Stimulated activated CD4-positive, alpha-beta T cell treated with anti-CD3 and anti-CD28 coated beads, Interleukin-1b, Interleukin-23, amount 100 ng/mL, for 48 hours (primary cell): ENCODE results near the gene NSD2.
"Not testable (repeated sequence)": the region's sequence is repeated elsewhere in the genome, so short reads cannot be mapped to it uniquely, and the experiment has no call there.

Source experiments
- DNase-seq: peaks from one replicate; pipeline ENCODE4 v3.0.0-alpha.2; 2020

Gene NSD2

GRCh38 chr4:1842339-1842895, 28.8 kb upstream of the NSD2 start:
- DNase-seq: no peak

- DNase-seq: no peak
These were observed 28.2 kb upstream of the NSD2 start for GRCh38 chr4:1842993-1843448.

DNA sequence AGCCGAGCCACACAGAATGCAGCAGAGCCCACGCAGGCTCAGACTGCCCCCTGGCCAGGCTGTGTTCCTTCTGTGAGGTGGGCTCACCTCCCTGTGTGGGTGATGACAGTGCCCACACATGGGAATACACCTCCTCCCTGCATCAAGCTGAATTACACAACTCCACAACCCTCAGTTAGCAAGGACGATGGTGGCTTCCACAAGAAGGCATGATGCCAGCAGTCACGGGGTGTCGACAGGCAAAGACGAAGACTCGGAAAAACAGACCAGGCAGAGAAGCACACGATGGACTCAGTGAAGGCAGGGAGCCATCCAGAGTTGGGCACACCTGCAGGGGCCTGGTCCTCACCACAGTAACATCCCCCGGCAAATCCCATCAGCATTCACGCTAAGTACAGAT, 27.3 kb upstream of the NSD2 start:
- no peak for DNase-seq

DNA sequence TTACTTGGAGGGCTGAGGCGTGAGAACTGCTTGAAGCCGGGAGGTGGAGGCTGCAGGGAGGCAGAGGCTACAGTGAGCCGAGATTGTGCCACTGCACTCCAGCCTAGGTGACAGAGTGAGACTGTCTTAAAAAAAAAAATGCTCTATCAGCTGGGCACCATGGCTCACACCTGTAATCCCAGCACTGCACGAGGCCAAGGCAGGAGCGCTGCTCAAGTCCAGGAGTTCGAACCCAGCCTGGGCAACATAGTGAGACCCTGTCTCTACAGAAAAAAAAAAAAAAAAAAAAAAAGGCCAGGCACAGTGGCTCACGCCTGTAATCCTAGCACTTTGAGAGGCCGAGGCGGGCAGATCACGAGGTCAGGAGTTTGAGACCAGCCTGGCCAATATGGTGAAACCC, 26.6 kb upstream of the NSD2 start:
- not testable (repeated sequence) for DNase-seq

DNA sequence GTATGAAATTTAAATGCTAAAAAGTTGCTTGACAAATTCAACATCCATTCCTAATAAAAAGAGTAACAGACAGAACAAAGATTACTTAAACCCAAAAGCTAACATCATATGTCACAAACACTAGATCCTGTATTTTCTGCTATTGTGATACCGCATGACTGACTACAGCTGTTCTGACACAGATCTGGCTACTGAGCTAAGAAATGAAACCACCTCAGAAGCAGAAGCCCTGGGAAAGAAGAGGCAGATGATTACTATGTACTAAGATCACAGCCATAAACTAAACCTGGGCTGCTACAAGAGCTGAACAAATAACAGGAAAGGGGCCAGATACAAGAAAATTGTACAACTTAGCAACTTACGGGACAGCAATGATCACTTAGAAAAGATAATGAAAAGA, 24.6 kb upstream of the NSD2 start:
- DNase-seq: no peak

GRCh38 chr4:1850276-1850675, 20.9 kb upstream of the NSD2 start:
- no peak for DNase-seq

DNA sequence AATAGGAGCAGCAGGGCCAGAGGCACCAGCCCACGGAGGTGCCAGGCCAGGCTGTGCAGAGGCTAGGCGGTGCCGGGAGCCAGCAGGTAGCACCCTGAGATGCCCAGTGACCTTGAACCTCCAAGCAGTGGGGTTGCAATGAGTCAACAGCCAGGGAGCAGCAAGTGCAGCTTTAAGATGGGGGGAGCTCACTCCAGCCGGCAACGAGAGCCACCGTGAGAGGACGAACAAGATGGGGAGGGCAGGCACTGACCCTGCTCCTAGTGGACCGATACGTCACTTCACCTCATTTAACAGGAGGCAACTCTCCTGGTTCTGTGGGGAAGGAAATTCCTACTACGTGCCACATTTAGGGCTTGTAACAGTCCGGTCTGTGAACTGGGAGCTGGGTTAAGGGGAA, 20.0 kb upstream of the NSD2 start:
- DNase-seq: no peak

DNA sequence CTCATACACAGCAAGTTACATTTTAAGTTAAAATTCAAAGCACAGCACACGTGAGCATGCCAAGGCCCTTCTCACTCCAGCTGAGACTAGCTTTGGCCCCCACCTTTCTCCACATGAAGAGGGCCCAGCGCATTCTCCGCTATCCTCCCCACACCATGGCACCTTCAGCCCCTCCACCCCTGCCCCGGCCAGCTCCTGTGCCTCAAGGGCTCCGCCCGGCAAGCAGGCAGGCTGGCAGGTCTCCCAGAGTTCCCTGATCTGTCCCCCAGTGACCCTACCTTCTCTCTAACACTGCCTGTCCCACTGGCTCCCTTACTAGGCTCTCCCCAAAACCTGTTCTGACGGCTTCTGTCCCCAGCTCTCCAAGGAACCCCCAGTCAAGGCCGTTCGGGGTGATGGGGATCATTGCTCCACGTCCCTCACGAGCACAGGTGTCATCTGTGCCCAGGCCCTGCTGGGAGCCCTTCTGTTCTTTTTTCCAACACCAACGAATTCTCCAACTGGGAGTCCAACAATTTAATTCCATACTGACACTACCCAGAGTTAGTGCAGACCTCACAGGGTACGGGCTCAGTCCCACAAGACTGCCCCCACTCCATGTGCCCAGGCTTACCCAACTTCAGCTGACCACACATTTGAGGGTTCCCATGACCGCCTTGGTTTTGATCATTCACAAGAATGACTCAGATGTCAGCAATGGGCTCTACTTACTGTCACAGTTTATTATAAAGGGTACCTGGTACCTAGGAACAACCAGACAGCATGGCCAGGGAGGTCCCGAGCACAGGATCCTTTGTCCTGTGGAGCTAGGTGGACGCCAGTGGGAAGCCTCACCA, 19.4 kb upstream of the NSD2 start:
- DNase-seq: no peak

- DNase-seq: no peak
These were observed 18.1 kb upstream of the NSD2 start for GRCh38 chr4:1852904-1853623.

DNA sequence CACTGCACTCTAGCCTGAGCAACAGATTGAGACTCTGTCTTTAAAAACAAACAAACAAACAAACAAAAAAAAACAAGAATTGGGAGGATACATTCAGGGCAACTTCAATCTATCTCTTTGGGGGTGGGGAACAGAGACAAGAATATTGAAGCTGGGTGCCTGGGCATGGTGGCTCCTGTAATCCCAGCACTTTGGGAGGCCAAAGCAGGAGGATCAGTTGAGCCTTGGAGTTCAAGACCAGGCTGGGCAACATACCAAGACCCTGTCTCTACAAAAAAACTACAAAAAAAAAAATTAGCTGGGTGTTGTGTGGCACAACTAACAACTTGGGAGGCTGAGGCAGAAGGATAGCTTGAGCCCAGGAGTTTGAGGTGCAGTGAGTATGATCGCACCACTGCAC, 16.4 kb upstream of the NSD2 start:
- DNase-seq: no peak

- peak; percentile 7 for DNase-seq
These were observed 15.7 kb upstream of the NSD2 start for GRCh38 chr4:1855333-1856070.

- peak; percentile 95 for DNase-seq
These were observed 14.9 kb upstream of the NSD2 start, which contains the start of gene LETM1 for GRCh38 chr4:1856071-1856942. TSS of gene LETM1 (minus strand) at chr4:1856156. CDS start at chr4:1855950, 206 bp downstream.

GRCh38 chr4:1856943-1857699, 14.1 kb upstream of the NSD2 start:
- DNase-seq: no peak

DNA sequence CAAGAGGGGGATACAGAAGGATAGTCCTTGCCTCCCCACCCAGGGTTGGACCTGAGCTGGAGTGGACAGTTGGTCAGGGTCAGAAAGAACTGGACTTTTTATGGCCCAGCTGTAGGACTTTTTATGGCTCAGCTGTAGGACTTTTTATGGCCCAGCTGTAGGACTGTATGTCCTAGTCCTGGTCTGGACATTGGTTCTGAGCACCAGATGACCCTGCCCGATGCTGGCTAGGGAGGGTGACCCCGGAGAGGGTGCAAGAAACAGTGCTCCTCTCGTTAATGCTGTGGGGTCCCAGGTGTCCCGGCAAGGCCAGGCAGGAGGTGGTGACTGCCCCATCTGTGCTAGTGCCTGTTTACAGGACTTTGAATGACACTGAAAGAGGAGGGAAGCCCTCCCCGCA, 13.3 kb upstream of the NSD2 start:
- DNase-seq: no peak

DNA sequence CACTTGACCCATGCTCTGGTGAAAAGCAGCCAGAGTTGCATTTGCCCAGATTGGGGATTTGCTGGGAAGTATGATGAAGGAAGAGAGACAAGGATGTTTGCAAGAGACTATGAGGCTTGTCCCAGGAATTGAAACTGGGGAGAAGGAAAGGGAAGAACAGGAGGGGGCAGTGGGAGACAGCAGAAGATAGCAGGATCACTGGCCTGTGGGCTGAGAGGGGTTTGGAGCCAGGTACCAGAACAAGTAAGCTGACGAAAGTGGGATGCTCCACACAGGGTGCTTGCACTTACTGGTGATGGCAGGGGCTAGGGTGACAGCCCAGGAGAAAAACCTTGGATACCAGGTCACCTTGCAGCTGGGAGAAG, 11.8 kb upstream of the NSD2 start:
- DNase-seq: no peak

- peak; percentile 30 for DNase-seq
These were observed 8.9 kb upstream of the NSD2 start for GRCh38 chr4:1862055-1862911.

DNA sequence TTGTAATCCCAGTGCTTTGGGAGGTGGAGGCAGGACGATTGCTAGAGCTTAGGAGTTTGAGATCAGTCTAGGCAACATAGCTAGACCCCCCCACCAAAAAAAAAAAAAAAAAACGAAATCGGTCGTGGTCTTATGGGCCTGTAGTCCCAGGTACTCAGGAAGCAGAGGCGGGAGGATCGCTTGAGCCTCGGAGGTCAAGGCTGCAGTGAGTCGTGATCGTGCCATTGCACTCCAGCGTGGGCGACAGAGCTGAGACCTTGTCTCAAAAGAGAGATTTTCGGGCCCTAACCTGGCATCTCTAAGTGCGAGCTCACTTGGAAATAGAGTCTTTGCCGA, 8.3 kb upstream of the NSD2 start:
- no peak for DNase-seq

DNA sequence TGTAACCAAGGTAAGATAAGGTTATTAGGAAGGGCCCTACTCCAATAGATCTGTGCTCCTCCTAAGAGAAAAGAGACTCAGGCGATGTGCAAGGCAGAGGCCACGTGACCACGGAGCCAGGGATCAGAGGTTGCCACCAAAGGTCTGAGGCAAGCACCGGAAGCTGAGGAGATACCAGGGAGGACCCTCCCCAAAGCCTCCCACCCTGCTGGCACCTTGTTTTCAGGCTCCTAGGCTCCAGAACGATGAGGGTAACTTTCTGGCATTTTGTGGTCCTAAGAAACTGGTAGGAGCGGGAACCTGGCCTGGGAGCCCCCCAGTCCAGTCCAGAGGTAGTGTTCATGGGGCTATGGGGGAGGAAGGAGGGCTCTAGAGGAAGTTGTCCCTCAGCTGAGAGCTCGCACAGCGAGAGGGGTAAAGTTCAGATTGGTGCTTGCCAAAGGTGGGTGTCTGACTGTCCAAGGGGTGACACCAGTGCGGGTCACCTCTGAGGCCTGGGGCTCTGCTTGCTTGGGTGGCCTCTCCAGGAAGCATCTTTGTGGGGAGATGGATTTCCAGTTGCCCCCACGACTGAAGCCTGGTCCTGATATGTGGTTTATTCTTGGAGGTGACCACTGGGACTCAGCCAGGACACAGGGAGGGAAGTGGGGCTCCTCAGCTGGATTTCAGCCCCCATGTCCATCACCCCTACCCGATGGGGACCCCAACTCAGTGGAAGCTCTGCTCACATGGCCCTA, 7.7 kb upstream of the NSD2 start:
- no peak for DNase-seq

GRCh38 chr4:1864076-1865008, 6.9 kb upstream of the NSD2 start:
- no peak for DNase-seq
